Lung (tissue), 12 donors: Measurements from ENCODE around the gene LIMCH1. TPM values are rescaled to one million over a fixed set of nuclear protein-coding genes. Genes with fewer than 3 reads are reported as not detected.

ENCODE experiments used
- ATAC-seq: fragments of 200-7000 bp; cut with Tn5 transposase; one replicate; pipeline ENCODE4 v1.9.1; 2020; ENCODE audit warnings: moderate number of reproducible peaks; ENCODE audit not compliant: insufficient read depth, low FRiP score
- DNase-seq, 3 donors: peaks; one replicate each; pipeline ENCODE4 v3.0.0-alpha.2; 2013 to 2017
- H3K27ac ChIP-seq, 2 donors: one replicate each; pipeline ENCODE4 v1.5.1; 2013; ENCODE audit warnings: mild to moderate bottlenecking in 2 of 2, moderate library complexity in 2 of 2, control low read depth in 1 of 2, inconsistent platforms in 1 of 2, low read depth in 1 of 2, low read length in 1 of 2
- H3K27me3 ChIP-seq, 3 donors: one replicate each; pipeline ENCODE4 v1.5.1; 2013; ENCODE audit warnings: low read length in 2 of 3; ENCODE audit not compliant: control insufficient read depth in 3 of 3, insufficient read depth in 3 of 3
- H3K36me3 ChIP-seq, 4 donors: one replicate each; pipeline ENCODE4 v1.5.1; 2013; ENCODE audit warnings: low read length in 4 of 4, mild to moderate bottlenecking in 1 of 4, moderate library complexity in 1 of 4; ENCODE audit not compliant: control insufficient read depth in 4 of 4, insufficient read depth in 4 of 4
- H3K4me1 ChIP-seq, 5 donors: one replicate each; pipeline ENCODE4 v1.5.1; 2013; ENCODE audit warnings: low read length in 5 of 5, mild to moderate bottlenecking in 2 of 5, moderate library complexity in 1 of 5; ENCODE audit not compliant: control insufficient read depth in 5 of 5, insufficient read depth in 5 of 5
- H3K4me3 ChIP-seq: one replicate; pipeline ENCODE4 v1.5.1; 2013; ENCODE audit warnings: mild to moderate bottlenecking, control low read depth, moderate library complexity
- H3K9ac ChIP-seq, 2 donors: one replicate each; pipeline ENCODE4 v1.5.1; 2013; ENCODE audit warnings: low read length in 2 of 2, control low read depth in 1 of 2; ENCODE audit not compliant: insufficient read depth in 1 of 2
- H3K9me3 ChIP-seq, 4 donors: one replicate each; pipeline ENCODE4 v1.5.1; 2013; ENCODE audit warnings: low read length in 3 of 4, mild to moderate bottlenecking in 1 of 4, moderate library complexity in 1 of 4; ENCODE audit not compliant: control insufficient read depth in 4 of 4, insufficient read depth in 3 of 4
- WGBS, 2 donors: extraction: QIAGEN DNeasy Blood & Tissue Kit; methylation state at CpG; one replicate each; pipeline ENCODE4 v1.1.7; 2013; 5-methylcytosine and 5-hydroxymethylcytosine counted together
- polyA plus RNA-seq, 2 donors: library from polyadenylated mRNA; stranded (reverse); fragments of 200-250 nt; gene quantifications; one replicate each; pipeline ENCODE4 v1.2.1, GENCODE V29; 2013
- total RNA-seq, 2 donors: library from RNA; depleted of rRNA in 1 of 2; stranded (reverse); fragments of >200 nt in 1 of 2; gene quantifications; one replicate each; pipeline ENCODE4 v1.2.1, GENCODE V29; 2014 to 2021
- TF ChIP-seq, protein P1 (sequence below): IDR thresholded peaks from 2 replicates; pipeline ENCODE4 v1.5.1; 2012; ENCODE audit warnings: mild to moderate bottlenecking; ENCODE audit errors: control extremely low read depth, extremely low read depth
- donor health status: control.
- donor health status: control.
- donor health status: Bipolar disorder and iron deficiency.
- donor health status: healthy.
- donor health status: DM: yes; HTN: yes; CAD: no.

The LIMCH1 gene
- total and polyA plus RNA-seq, 4 donors = 43.4 to 299 (median 128) TPM

DNA sequence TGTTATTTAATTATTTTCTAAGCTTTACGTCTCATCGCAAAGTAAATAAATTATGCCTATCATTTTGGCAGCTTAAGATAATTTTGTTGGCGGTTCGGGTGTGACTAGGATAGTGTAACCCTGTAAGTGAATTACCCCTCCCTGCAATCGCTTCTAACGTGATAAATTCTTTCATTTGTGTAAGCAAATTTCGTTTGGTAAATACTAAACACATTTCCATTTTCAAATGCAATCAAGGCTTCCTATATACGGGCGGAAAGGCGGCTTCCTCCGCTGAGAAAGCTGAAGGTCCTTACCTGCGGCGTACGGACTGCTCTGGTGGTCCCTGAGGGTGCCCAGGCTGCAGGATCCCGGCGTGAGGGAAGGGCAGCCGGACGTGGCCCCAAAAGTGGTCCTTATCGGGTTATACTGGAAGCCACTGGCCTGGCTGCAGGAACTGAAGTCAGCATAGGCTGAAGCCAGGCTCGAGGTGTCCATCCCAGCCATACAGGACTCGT lies 210.2 kb downstream of the LIMCH1 start:
- DNase-seq = peak in 1 of 3 donors; percentile 16
- no peak overlapping the region for H3K27ac ChIP-seq
- H3K9me3 ChIP-seq = peaks cover 0 to 29% (median 0%) of the 10 kb centered on the region in 4 donors
- H3K4me3 ChIP-seq = no peak overlapping the region
- H3K4me1 ChIP-seq = peaks cover 0 to 13% (median 0%) of the 10 kb centered on the region in 5 donors
- no peaks in the 10 kb centered on the region for H3K36me3 ChIP-seq
- H3K9ac ChIP-seq = no peak overlapping the region
- ATAC-seq = no peak
- TF ChIP-seq, protein P1, sequence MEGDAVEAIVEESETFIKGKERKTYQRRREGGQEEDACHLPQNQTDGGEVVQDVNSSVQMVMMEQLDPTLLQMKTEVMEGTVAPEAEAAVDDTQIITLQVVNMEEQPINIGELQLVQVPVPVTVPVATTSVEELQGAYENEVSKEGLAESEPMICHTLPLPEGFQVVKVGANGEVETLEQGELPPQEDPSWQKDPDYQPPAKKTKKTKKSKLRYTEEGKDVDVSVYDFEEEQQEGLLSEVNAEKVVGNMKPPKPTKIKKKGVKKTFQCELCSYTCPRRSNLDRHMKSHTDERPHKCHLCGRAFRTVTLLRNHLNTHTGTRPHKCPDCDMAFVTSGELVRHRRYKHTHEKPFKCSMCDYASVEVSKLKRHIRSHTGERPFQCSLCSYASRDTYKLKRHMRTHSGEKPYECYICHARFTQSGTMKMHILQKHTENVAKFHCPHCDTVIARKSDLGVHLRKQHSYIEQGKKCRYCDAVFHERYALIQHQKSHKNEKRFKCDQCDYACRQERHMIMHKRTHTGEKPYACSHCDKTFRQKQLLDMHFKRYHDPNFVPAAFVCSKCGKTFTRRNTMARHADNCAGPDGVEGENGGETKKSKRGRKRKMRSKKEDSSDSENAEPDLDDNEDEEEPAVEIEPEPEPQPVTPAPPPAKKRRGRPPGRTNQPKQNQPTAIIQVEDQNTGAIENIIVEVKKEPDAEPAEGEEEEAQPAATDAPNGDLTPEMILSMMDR = no peak
- whole genome bisulfite sequencing, 2 donors = 6 to 8% methylated on average over 21 of the region's 21 CpGs
- H3K27me3 ChIP-seq = peaks cover 9 to 94% (median 94%) of the 10 kb centered on the region in 3 donors

GRCh38 chr4:41748571-41749475 lies 210.9 kb downstream of the LIMCH1 start, which contains the start of gene PHOX2B:
TSS of gene PHOX2B (minus strand) at chr4:41748725. CDS start at chr4:41748610, 115 bp downstream.
- H3K9ac ChIP-seq = no peak within 1 kb of the TSS
- ATAC-seq (no peak), DNase-seq (peak in 1 of 3 donors; percentile 20)
- H3K36me3 ChIP-seq = no peaks in the 10 kb centered on the region
- H3K4me3 ChIP-seq = no peak within 1 kb of the TSS
- peaks cover 0 to 26% (median 0%) of the 10 kb centered on the region in 4 donors for H3K9me3 ChIP-seq
- TF ChIP-seq, protein P1 = no peak
- peaks cover 6 to 94% (median 93%) of the 10 kb centered on the region in 3 donors for H3K27me3 ChIP-seq
- peaks cover 0 to 13% (median 0%) of the 10 kb centered on the region in 5 donors for H3K4me1 ChIP-seq
- WGBS, 2 donors = 9 to 10% methylated on average over 15 of the region's 15 CpGs
- H3K27ac ChIP-seq = no peak within 1 kb of the TSS

DNA sequence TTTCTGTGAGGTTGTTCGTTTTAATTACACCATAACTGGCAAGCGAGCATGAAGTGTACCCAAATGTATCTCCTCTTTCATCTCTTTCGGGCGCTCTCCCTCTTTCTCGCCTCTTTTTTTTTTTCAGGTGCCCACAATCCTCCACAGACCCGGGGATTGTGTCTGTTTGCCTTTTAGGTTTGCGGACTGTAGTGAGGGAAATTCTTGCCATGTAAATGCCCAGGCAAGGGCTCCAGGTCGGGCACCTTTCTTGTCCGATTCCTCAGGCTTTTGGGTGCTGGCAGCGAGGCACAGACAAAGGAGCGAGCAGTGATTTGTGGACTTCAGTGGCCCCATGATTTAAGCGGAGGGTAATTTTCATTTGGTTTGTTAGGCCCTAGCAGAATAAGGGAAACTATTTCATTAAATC lies 211.7 kb downstream of the LIMCH1 start:
- H3K4me1 ChIP-seq = peaks cover 0 to 12% (median 0%) of the 10 kb centered on the region in 5 donors
- DNase-seq (peak in 1 of 3 donors; percentile 26), ATAC-seq (no peak)
- no peak overlapping the region for H3K27ac ChIP-seq
- WGBS, 2 donors = 12% methylated on average over 12 of the region's 12 CpGs
- H3K9ac ChIP-seq = no peak overlapping the region
- TF ChIP-seq, protein P1 = no peak
- H3K4me3 ChIP-seq = no peak overlapping the region
- H3K27me3 ChIP-seq = peaks cover 6 to 94% (median 93%) of the 10 kb centered on the region in 3 donors
- peaks cover 0 to 23% (median 0%) of the 10 kb centered on the region in 4 donors for H3K9me3 ChIP-seq
- H3K36me3 ChIP-seq = no peaks in the 10 kb centered on the region

Other genes starting within 250 kb of the LIMCH1 start
- not detected for gene PHOX2B, start 210.6 kb downstream of the LIMCH1 start, total RNA-seq
- not detected for gene PHOX2B, start 210.6 kb downstream of the LIMCH1 start, polyA plus RNA-seq